Parathyroid adenoma (tissue), 2 donors: ENCODE data around the gene PANX2.

Experiments used
- H2AFZ ChIP-seq: fragments of 300-600 bp; sonication (generic); one replicate; pipeline ENCODE4 v1.7.0; 2017; ENCODE audit warnings: antibody characterized with exemption, mild to moderate bottlenecking
- H3K27ac ChIP-seq: fragments of 300-600 bp; sonication (generic); one replicate; pipeline ENCODE4 v1.7.0; 2017
- H3K27me3 ChIP-seq: fragments of 300-600 bp; sonication (generic); one replicate; pipeline ENCODE4 v1.7.0; 2017; ENCODE audit warnings: low read length; ENCODE audit not compliant: control insufficient read depth, insufficient read depth
- H3K36me3 ChIP-seq: fragments of 300-600 bp; sonication (generic); one replicate; pipeline ENCODE4 v1.7.0; 2017; ENCODE audit warnings: low read length; ENCODE audit not compliant: control insufficient read depth, insufficient read depth
- H3K4me1 ChIP-seq: fragments of 300-600 bp; sonication (generic); one replicate; pipeline ENCODE4 v1.7.0; 2017; ENCODE audit warnings: control low read depth
- H3K4me2 ChIP-seq: fragments of 300-600 bp; sonication (generic); one replicate; pipeline ENCODE4 v1.7.0; 2017; ENCODE audit warnings: low read length
- H3K4me3 ChIP-seq: fragments of 300-600 bp; sonication (generic); one replicate; pipeline ENCODE4 v1.7.0; 2017; ENCODE audit warnings: low read depth, low read length
- H3K79me2 ChIP-seq: fragments of 300-600 bp; sonication (generic); one replicate; pipeline ENCODE4 v1.7.0; 2017; ENCODE audit warnings: control low read depth
- H3K9ac ChIP-seq: fragments of 300-600 bp; sonication (generic); one replicate; pipeline ENCODE4 v1.7.0; 2017; ENCODE audit warnings: mild to moderate bottlenecking
- H3K9me3 ChIP-seq: fragments of 300-600 bp; sonication (generic); one replicate; pipeline ENCODE4 v1.7.0; 2017; ENCODE audit warnings: low read length; ENCODE audit not compliant: control insufficient read depth
- TF ChIP-seq, protein P1 (sequence below): fragments of 300-600 bp; sonication (generic); IDR thresholded peaks from one replicate; pipeline ENCODE4 v1.7.0; 2017; ENCODE audit warnings: antibody characterized with exemption, mild to moderate bottlenecking
- donor health status: primary hyperparathyroidism.

Gene PANX2

GRCh38 chr22:50215297-50216054 is 44.9 kb downstream of the PANX2 start:
- H3K4me3 ChIP-seq = no peak overlapping the region
- no peaks in the 10 kb centered on the region for H3K36me3 ChIP-seq
- TF ChIP-seq, protein P1, sequence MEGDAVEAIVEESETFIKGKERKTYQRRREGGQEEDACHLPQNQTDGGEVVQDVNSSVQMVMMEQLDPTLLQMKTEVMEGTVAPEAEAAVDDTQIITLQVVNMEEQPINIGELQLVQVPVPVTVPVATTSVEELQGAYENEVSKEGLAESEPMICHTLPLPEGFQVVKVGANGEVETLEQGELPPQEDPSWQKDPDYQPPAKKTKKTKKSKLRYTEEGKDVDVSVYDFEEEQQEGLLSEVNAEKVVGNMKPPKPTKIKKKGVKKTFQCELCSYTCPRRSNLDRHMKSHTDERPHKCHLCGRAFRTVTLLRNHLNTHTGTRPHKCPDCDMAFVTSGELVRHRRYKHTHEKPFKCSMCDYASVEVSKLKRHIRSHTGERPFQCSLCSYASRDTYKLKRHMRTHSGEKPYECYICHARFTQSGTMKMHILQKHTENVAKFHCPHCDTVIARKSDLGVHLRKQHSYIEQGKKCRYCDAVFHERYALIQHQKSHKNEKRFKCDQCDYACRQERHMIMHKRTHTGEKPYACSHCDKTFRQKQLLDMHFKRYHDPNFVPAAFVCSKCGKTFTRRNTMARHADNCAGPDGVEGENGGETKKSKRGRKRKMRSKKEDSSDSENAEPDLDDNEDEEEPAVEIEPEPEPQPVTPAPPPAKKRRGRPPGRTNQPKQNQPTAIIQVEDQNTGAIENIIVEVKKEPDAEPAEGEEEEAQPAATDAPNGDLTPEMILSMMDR = no peak
- H3K9ac ChIP-seq = no peak overlapping the region
- no peaks in the 10 kb centered on the region for H3K27me3 ChIP-seq
- H3K27ac ChIP-seq = no peak overlapping the region
- H3K4me2 ChIP-seq = no peak overlapping the region
- no peaks in the 10 kb centered on the region for H3K9me3 ChIP-seq
- no peaks in the 10 kb centered on the region for H3K4me1 ChIP-seq
- H2AFZ ChIP-seq = no peak overlapping the region
- peaks cover 2% of the 10 kb centered on the region for H3K79me2 ChIP-seq

- Histone ChIP-seq H3K36me3 (no peaks in the 10 kb centered on the region), H3K27ac (no peak overlapping the region), H3K9ac (no peak overlapping the region), H3K4me3 (no peak overlapping the region), H2AFZ (no peak overlapping the region), H3K9me3 (no peaks in the 10 kb centered on the region), H3K4me2 (no peak overlapping the region), H3K4me1 (no peaks in the 10 kb centered on the region), H3K79me2 (peaks cover under 1% of the 10 kb centered on the region), H3K27me3 (no peaks in the 10 kb centered on the region)
- TF ChIP-seq, protein P1 = no peak
Measured at GRCh38 chr22:50216055-50216683, 45.6 kb downstream of the PANX2 start.

GRCh38 chr22:50216684-50217520 is 46.4 kb downstream of the PANX2 start:
- no peaks in the 10 kb centered on the region for H3K36me3 ChIP-seq

DNA sequence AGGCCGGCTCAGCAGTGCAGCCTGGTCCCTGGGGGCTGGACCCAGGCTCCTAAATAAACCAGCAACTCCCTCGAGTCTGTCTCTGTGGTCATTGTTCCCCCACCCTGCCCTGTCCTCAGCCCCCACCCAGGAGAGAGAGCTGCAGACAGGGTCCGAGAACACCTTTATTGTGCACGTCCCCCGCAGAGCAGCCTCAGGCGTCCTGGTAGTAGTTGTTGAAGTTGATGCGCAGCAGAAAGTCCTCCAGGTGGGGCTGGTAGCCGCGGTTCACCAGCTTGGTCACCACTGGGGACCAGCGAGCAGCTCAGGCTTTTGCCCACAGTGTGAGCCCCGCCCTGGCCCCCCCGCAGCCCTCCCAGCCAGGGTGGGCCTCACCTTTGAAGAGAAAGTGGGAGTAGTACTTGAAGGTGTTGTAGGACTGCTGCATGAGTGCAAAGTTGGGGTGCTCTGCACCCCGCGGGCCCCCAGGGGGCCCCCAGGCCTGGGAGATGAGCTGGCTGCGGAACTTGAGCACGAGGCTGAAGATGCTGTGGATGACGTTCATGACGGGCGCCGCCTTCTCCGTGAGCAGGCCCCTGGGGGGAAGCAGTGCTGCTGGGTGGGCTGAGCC is 47.1 kb downstream of the PANX2 start:
- no peaks in the 10 kb centered on the region for H3K79me2 ChIP-seq
- no peak overlapping the region for H3K27ac ChIP-seq
- H3K36me3 ChIP-seq = no peaks in the 10 kb centered on the region
- no peak overlapping the region for H2AFZ ChIP-seq
- TF ChIP-seq, protein P1 = no peak
- no peak overlapping the region for H3K4me2 ChIP-seq
- H3K27me3 ChIP-seq = no peaks in the 10 kb centered on the region
- H3K9ac ChIP-seq = no peak overlapping the region
- H3K4me3 ChIP-seq = no peak overlapping the region
- H3K4me1 ChIP-seq = no peaks in the 10 kb centered on the region
- H3K9me3 ChIP-seq = no peaks in the 10 kb centered on the region

More at GRCh38 chr22:50216684-50217520, 46.4 kb downstream of the PANX2 start:
- no peak overlapping the region for H3K4me2 ChIP-seq
- no peak overlapping the region for H3K4me3 ChIP-seq
- TF ChIP-seq, protein P1 = no peak
- H3K9me3 ChIP-seq = no peaks in the 10 kb centered on the region
- no peak overlapping the region for H3K27ac ChIP-seq
- H3K4me1 ChIP-seq = no peaks in the 10 kb centered on the region
- no peak overlapping the region for H3K9ac ChIP-seq
- H3K79me2 ChIP-seq = no peaks in the 10 kb centered on the region
- H2AFZ ChIP-seq = no peak overlapping the region
- no peaks in the 10 kb centered on the region for H3K27me3 ChIP-seq
